COLO668 (cell line): ENCODE data around the gene VMAC.

ENCODE experiments used
- DNase-seq: peaks from one replicate; lab custom pipeline; 2025; ENCODE audit not compliant: unreplicated experiment; lab: John Stamatoyannopoulos, UW

The VMAC gene

GRCh38 chr19:5927441-5927821 lies 22.8 kb downstream of the VMAC start:
- DNase-seq: no peak

- DNase-seq: no peak
Observed at GRCh38 chr19:5929179-5929578, 24.5 kb downstream of the VMAC start.

GRCh38 chr19:5929625-5930024 lies 25.0 kb downstream of the VMAC start:
- no peak for DNase-seq

DNA sequence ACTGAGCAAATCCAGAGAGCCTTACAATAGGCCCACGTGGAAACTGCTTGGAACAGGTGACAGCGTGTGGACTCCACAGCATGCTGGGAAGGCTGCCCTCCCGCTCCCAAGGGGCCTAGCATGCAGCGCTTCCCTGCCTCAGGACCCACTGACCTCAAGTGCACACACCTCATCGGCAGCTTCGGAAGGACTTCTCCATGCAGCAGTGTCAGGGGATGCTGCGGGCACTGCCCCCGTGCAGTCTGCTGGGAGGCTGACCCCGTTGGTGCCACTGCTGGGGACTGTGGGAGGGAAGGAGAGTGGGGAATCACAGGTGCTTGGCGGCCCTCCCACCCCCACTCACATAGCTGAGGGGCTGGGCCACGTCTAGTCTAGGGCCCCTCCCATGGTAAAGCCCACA lies 26.6 kb downstream of the VMAC start:
- no peak for DNase-seq

- no peak for DNase-seq
Observed at GRCh38 chr19:5932146-5932545, 27.5 kb downstream of the VMAC start.

- DNase-seq: no peak
Observed at GRCh38 chr19:5932609-5933262, 28.1 kb downstream of the VMAC start.

GRCh38 chr19:5933391-5934068 lies 28.9 kb downstream of the VMAC start:
- no peak for DNase-seq

GRCh38 chr19:5934069-5934401 lies 29.4 kb downstream of the VMAC start:
- DNase-seq: no peak

DNA sequence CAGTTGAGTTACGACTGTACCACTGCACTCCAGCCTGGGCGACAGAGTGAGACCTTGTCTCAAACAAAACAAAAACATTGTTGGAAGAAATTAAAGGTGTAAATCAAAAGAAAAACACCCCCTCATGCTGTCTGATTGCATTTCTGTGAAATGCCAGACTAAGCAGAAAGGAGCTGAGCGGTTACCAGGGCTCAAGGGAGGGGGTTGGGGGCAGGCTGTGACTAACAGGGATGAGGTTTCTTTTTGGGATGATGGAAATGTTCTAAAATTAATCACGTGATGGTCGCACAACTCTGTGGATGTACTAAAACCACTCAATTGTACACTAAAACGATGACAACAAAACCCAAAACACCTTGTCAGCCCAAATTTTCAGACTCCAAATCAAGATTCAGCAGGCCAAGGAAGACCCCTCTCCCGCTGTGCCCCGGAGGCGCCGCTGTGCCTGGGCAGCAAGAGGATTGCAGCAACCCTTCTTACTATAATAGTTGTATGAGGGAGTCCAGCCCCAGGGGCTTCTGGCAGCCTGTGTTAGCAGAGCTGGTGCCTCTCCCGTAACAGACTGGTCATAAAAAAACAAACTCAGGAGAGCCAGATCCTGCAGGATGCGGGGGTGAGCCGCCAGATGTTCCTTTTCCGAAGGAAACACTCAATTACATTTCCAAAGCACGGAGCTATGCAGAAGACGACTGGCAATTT lies 30.3 kb downstream of the VMAC start:
- DNase-seq: no peak

DNA sequence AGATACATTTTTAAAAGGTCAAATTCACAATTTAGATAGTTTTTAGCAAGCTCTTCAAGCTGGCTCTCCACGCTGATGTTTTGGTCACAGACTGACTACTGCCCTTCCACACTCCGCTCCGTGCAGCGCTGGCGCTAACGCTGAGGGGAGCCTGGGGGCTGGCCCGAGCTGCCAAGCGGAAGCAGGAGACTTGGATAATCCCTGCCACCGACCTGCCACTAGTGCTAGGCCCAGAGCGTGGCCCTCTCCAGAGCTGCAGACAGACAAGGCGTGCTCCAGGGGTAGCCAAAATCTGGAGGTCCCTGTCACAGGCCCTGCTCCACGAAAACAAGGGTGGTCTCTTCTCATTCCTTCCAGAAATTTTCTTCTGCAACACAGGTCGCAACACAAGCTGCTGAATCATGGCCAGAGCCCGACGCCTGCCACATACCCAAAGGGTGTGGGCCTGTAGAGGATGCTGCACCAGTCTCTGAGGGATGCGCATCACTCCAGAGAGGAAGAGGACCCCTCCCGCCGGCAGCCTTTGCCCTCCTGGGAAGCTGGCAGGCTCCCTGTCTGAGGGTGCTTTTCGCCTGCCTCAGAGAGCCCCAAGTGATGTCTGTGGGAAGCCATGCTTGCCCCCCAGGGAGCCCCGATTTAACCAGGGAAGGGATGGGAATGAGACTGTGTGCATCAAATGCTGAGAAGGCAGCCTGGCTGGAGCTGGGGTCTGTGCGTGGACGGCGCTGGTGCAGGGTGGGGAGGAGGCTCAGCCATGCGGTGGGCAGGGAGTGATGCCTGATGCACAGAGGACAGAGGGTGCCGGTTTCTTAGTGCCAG lies 31.0 kb downstream of the VMAC start:
- DNase-seq: no peak

DNA sequence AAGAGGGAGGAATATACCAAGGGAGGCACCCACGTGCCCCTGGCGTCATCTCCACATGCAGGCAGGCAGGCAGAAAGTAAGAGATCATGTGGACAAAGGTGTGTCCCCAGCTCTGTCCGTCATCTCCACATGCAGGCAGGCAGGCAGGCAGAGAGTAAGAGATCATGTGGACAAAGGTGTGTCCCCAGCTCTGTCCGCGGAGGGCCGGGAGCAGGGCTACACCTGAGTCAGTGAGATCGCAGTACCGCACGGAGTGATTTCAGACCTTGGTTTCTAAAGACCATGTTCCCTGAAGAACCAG lies 31.6 kb downstream of the VMAC start:
- peak; percentile 37 for DNase-seq

DNA sequence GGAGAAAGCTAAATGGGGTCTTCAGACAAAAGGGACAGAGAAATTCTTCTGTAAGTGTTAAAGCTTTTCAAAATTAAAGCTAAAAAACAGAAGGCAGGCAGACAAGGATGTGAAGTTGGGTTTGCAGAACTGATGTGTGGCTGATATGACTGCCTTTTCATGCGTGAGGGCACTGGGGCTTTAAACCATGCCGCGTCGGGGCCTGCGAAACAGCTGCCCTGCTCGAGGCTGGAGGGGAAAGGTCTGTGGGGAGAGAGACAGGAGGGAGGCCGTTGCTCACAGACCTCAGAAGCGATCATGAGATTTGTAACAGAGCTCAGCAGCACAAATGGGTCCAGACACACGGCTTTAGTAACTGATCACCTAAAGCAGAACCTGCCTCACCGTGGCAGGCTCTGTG lies 32.9 kb downstream of the VMAC start:
- DNase-seq: no peak

DNA sequence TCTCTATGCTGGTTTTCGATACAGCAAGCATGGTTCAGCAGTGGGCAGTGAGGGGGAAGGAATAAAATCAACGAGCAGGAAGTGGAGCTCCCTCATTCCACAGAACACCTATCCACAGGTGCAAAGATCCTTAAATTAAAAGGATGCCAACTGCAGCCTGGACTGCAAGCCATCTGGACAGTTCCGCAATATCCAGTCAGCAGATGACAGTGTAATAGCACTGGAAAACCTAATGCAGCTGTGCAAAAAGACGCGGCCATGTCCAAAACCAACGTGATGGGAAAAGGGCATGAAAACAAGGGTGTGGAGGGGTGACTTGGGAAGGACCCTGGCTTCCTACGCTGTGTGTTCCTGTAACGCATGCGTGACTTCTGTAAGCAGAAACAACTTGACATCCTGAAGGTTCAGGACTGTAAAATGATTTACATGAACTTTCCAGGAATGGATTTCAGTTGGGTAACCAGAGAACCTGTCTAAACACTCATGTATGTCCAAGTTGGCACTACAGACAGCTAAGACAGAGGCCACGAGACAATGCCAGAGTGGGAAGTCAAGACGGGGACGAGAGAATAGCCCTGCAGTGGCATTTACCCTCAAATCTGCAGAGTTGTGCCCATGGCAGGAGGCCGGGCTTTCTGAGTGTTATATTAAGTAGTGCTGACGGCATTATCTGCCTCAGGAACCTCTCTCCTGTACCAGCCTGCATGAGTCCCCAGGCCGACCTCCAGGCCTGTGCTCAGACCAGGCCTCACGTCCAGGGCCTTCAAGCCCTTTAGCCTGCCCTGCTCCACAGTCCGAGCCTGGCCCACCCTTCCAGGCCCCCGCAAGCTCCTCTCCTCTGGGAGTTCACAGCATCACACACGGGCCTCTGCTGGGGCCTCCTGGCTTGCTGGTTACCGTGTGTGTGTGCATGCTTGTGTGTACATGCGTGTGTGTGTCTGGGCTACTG lies 35.9 kb downstream of the VMAC start:
- no peak for DNase-seq

- DNase-seq: no peak
Observed at GRCh38 chr19:5941673-5942072, 37.0 kb downstream of the VMAC start.

GRCh38 chr19:5943045-5943444 lies 38.4 kb downstream of the VMAC start:
- no peak for DNase-seq

- DNase-seq: no peak
Observed at GRCh38 chr19:5943623-5944022, 39.0 kb downstream of the VMAC start.

DNA sequence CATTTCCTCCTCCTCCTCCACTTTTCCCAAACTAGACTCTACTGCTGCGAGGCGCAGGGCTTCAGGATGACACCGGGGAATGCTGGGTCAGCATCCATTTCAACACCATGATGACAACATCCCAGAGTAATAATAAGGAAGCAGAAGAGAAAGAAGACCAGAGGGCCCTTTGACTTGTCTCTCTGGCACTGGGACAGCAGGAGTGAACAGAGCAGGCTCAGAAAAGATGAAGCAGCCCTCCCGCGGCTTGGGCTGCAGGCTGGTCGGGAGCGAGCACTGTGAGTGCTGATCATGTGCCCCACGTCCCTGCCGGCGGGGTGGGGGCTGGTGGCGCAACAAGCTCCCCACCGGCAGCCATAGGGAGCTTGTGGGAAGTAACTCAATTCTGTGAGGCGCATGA lies 42.8 kb downstream of the VMAC start:
- no peak for DNase-seq

DNA sequence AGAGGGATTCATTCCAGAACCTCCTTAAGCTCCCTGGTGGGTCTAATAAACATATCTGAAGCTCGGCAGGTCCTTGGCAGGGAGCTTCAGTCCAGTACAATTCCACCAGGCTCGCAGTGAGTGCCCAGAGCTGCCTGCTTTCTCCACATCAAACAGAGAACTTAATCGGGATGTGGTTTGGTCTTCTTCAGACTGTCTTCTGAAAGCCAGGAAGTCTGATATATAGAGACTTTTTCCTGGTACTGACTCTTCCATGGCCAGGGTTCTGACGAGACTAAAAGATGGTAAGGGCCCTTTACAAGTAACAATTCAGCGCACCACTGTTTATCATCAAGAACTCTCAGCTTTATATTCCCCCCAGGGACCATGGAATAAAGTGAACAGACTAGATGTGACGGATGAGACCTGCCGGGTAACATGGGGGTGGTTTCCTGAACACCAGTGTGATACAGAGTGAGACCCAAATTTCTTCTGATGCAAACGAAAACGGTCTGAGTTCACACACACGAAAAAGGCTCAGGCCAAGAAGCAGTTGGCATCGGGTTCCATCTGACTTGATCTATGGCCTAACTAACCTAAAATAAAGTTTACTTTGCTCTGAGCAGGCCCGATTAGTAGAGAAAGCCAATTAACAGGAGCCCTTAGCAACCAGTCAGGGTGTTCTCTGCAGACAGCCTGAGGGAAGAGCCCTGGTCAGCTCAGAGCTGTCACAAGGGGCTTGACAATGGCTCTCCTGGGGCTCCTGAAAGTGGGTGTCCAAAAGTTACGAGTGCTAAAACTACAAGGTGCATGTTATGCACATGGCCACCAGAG lies 44.3 kb downstream of the VMAC start:
- no peak for DNase-seq

DNA sequence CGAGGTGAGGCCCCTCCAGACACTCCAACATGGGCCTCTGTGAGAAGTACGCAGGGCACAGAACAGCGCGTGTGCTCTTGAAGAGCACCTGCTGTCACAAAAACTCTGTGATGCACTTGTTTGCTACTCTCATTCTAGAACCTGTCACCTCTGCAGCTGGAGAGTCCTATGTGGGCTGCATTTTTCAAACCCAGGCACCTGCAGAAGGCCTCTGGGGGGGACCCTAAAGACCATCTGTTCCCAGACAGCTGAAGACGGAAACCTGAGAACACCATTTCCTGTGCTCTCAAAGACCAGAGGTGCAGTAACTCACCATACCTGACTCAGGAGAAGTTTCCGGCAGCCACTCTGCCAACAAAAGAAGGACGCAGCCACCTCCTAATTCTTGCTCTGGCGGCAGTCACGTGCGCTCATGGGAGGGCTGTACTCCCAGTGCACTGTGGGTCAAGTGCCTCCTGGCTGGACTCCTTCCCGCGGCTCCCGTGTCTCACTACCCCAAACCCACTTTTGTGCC lies 45.2 kb downstream of the VMAC start:
- DNase-seq: peak; percentile 77

GRCh38 chr19:5950741-5951140 lies 46.1 kb downstream of the VMAC start:
- no peak for DNase-seq
